Stomach (tissue), 4 donors: ENCODE results near the gene KIZ.

Source experiments
- EP300 ChIP-seq: sonication (generic); formaldehyde crosslinking; IDR thresholded peaks from one replicate; pipeline ENCODE4 v1.6.1; 2017; ENCODE audit warnings: antibody characterized with exemption
- POLR2A ChIP-seq, 4 donors: fragments of 450-650 bp; IDR thresholded peaks; one replicate each; pipeline ENCODE4 v1.6.1; 2016; ENCODE audit warnings: antibody characterized with exemption in 4 of 4, control low read depth in 2 of 4, mild to moderate bottlenecking in 1 of 4, moderate library complexity in 1 of 4
- POLR2AphosphoS5 ChIP-seq, 3 donors: sonication (generic); formaldehyde crosslinking; IDR thresholded peaks; one replicate each; pipeline ENCODE4 v1.6.1; 2016; ENCODE audit warnings: antibody characterized with exemption in 3 of 3
- TF ChIP-seq, protein P1 (sequence below), 7 experiments: fragments of 450-650 bp in 4 of 7; fragments of 200-600 bp in 3 of 7; sonication (generic) in 3 of 7; IDR thresholded peaks; one replicate each; pipeline ENCODE4 v1.5.1; 2016 to 2019; ENCODE audit warnings: antibody characterized with exemption in 7 of 7, control low read depth in 2 of 7, mild to moderate bottlenecking in 1 of 7

DNA sequence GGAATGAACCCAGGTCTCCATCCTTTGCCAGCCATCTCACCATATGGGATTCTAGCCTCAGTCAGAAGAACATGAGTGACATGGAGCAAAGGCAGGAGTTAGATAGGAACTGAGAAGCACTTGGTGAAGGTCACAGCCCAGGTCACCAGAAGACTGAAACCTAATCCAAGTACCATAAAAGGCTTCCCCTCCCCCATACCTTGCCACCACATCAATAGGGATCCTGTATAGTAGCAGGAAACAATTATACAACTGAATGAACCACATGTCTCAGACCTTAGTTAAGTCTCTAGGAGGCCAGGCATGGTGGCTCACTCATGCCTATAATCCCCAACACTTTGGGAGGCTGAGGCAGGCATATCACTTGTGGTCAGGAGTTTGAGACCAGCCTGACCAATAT, 49.6 kb downstream of the KIZ start:
- TF ChIP-seq POLR2A (IDR thresholded peaks at IDR 0.05) (no peak), POLR2AphosphoS5 (IDR thresholded peaks at IDR 0.05) (no peak), EP300 (no peak)
- TF ChIP-seq, protein P1, sequence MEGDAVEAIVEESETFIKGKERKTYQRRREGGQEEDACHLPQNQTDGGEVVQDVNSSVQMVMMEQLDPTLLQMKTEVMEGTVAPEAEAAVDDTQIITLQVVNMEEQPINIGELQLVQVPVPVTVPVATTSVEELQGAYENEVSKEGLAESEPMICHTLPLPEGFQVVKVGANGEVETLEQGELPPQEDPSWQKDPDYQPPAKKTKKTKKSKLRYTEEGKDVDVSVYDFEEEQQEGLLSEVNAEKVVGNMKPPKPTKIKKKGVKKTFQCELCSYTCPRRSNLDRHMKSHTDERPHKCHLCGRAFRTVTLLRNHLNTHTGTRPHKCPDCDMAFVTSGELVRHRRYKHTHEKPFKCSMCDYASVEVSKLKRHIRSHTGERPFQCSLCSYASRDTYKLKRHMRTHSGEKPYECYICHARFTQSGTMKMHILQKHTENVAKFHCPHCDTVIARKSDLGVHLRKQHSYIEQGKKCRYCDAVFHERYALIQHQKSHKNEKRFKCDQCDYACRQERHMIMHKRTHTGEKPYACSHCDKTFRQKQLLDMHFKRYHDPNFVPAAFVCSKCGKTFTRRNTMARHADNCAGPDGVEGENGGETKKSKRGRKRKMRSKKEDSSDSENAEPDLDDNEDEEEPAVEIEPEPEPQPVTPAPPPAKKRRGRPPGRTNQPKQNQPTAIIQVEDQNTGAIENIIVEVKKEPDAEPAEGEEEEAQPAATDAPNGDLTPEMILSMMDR (IDR thresholded peaks at IDR 0.05) = no peak
